Measurements from ENCODE around the gene LONRF3. TPM values are rescaled to one million over a fixed set of nuclear protein-coding genes. Genes with fewer than 3 reads are reported as not detected.

LONRF3 gene
- total RNA-seq: 10 to 100 TPM in 1 of 2 donors, 1 to 10 TPM in 1; 8.5 to 24.6 TPM

DNA sequence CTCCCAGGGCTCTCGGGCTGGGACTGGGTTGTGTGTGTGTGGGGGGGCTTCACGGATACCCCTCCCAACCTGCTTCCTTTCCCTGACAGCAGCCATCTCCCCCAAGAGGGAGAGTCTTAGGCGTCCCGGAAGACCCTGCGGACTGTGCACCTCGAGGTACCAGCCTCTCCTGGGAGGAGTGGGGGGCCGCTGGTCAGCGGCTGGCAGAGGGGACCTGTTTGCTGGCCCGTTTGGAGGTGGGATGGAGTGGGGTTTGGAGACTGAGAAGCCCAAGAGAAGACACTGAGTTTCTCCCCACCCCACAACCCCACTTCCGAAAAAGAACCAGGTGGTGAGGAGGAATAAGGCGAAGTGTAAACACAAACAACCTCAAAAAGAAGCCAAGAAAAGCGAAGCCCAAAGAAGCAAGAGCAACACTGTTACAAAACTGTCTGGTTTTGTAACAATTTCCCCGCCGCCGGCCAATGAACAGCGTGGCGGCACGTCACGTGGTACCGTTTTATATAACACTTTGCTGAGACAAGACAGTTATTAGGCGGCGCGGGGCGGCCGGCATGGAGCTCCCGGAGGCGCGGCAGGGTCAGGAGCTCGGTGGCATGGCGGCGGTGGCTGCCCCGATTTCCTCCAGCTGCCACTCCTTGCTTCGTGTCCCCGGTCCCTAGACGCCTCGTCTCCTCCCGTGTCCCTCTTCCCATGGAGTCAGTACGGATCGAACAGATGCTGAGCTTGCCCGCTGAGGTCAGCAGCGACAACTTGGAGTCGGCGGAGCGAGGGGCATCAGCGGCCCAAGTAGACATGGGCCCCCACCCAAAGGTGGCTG is at the start of gene LONRF3:
TSS of gene LONRF3 (plus strand) at position 531 of the 820 bp plus-strand sequence. CDS start at position 694, 163 bp downstream.
- TF ChIP-seq, protein P1, sequence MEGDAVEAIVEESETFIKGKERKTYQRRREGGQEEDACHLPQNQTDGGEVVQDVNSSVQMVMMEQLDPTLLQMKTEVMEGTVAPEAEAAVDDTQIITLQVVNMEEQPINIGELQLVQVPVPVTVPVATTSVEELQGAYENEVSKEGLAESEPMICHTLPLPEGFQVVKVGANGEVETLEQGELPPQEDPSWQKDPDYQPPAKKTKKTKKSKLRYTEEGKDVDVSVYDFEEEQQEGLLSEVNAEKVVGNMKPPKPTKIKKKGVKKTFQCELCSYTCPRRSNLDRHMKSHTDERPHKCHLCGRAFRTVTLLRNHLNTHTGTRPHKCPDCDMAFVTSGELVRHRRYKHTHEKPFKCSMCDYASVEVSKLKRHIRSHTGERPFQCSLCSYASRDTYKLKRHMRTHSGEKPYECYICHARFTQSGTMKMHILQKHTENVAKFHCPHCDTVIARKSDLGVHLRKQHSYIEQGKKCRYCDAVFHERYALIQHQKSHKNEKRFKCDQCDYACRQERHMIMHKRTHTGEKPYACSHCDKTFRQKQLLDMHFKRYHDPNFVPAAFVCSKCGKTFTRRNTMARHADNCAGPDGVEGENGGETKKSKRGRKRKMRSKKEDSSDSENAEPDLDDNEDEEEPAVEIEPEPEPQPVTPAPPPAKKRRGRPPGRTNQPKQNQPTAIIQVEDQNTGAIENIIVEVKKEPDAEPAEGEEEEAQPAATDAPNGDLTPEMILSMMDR (IDR thresholded peaks at IDR 0.05): no peak

DNA sequence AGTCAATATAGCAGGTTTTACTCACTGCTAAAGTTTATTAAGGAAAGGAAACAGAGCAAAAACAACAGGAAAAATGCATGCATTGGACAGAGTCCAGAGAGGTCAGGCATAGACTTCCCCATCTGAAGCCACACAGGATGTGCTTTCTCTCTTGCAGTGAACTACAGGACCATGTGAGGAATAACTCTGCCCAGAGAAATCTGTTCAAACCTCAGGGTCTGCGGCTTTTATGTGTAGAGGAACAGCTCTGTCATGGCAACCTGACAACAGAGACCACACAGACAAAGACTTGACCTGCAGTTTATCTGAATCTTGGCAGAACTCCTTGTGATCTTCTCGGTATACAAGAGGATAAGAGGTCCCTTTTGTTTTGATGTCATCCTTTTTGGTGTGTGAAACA is 46.3 kb upstream of the LONRF3 start:
- H3K27me3 ChIP-seq (replicated peaks; ENCODE audit: insufficient read depth): no peaks in the 10 kb centered on the region
- no peak overlapping the region for H3K4me3 ChIP-seq
- DNase-seq (ENCODE audit: low spot score): no peak
- ATAC-seq (ENCODE audit: insufficient number of reproducible peaks, low FRiP score, low read depth): no peak
- TF ChIP-seq, protein P1 (IDR thresholded peaks at IDR 0.05): no peak
- no peaks in the 10 kb centered on the region for H3K4me1 ChIP-seq (ENCODE audit: control insufficient read depth in 1 of 2, low read depth in 2 of 2)
- no peak overlapping the region for H3K27ac ChIP-seq
- H3K36me3 ChIP-seq: no peaks in the 10 kb centered on the region
- no peaks in the 10 kb centered on the region for H3K9me3 ChIP-seq

More for the DNA sequence above, at the start of gene LONRF3:
- peak within 1 kb of the TSS; percentile 84 for H3K4me3 ChIP-seq
- ATAC-seq (ENCODE audit: insufficient number of reproducible peaks, low FRiP score, low read depth) (peak; percentile 42), DNase-seq (ENCODE audit: low spot score) (peak; percentile 33)
- H3K36me3 ChIP-seq: no peaks in the 10 kb centered on the region
- H3K27me3 ChIP-seq (replicated peaks; ENCODE audit: insufficient read depth): no peaks in the 10 kb centered on the region
- no peaks in the 10 kb centered on the region for H3K9me3 ChIP-seq
- peak within 1 kb of the TSS; percentile 68 to 78 for H3K27ac ChIP-seq
- H3K4me1 ChIP-seq (ENCODE audit: control insufficient read depth in 1 of 2, low read depth in 2 of 2): peaks cover 0 to 4% of the 10 kb centered on the region in 2 donors

DNA sequence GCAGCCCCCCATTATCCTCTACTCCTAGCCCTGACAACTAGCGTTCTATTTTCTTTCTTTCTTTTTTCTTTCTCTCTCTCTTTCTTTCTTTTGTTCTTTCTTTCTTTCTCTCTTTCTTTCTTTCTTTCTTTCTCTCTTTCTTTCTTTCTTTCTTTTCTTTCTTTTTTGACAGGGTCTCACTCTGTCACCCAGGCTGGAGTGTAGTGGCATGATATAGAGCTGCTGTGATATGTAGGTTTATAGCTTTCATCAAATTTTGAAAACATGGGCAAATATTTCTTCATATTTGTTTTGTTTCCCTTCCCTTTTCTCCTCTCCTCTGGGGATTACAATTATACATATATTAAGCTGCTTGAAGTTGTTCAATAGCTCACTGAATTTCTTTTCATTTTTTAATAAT is 39.1 kb upstream of the LONRF3 start:
- Histone ChIP-seq H3K36me3 (no peaks in the 10 kb centered on the region), H3K4me3 (no peak overlapping the region), H3K27ac (no peak overlapping the region), H3K27me3 (replicated peaks; ENCODE audit: insufficient read depth) (no peaks in the 10 kb centered on the region), H3K4me1 (ENCODE audit: control insufficient read depth in 1 of 2, low read depth in 2 of 2) (no peaks in the 10 kb centered on the region), H3K9me3 (no peaks in the 10 kb centered on the region)
- DNase-seq (ENCODE audit: low spot score): no peak
- TF ChIP-seq, protein P1 (IDR thresholded peaks at IDR 0.05): no peak
- no peak for ATAC-seq (ENCODE audit: insufficient number of reproducible peaks, low FRiP score, low read depth)

DNA sequence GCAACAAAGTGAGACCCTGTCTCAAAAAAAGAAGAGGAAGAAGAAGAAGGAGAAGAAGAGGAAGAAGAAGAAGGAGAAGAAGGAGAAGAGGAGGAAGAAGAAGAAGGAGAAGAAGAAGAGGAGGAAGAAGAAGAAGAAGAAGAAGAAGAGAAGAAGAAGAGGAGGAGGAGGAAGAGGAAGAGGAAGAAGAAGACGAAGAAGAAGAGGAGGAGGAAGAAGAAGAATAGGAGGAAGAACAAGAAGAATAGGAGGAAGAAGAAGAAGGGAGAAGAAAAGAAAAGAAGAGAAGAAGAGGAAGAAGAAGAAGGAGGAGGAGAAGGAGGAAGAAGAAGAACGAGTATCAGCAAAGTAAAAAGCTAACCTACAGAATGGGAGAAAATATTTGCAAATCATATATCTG is 33.3 kb upstream of the LONRF3 start:
- Histone ChIP-seq H3K4me3 (no peak overlapping the region), H3K9me3 (no peaks in the 10 kb centered on the region), H3K4me1 (ENCODE audit: control insufficient read depth in 1 of 2, low read depth in 2 of 2) (no peaks in the 10 kb centered on the region), H3K36me3 (no peaks in the 10 kb centered on the region), H3K27ac (no peak overlapping the region), H3K27me3 (replicated peaks; ENCODE audit: insufficient read depth) (no peaks in the 10 kb centered on the region)
- DNase-seq (ENCODE audit: low spot score) (no peak), ATAC-seq (ENCODE audit: insufficient number of reproducible peaks, low FRiP score, low read depth) (no peak)
- TF ChIP-seq, protein P1 (IDR thresholded peaks at IDR 0.05): no peak

DNA sequence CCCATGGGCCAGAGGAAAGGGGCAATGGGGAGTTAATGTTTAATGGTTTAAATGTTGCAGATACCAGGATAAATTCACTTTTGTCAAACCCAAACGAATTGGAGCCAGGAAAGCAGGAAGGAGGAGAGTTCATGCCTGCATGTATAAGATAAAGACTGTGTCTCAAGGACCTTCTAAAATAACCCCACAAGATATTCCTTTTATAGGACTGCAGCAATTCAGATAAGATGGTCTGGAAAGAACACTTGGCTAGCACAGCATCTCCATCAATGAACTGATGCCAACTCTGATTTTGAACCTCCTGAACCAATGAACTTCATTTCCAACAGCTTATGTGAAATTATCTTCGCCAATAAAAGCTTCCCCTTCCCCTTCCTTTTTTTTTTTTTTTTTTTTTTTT is 31.3 kb upstream of the LONRF3 start:
- ATAC-seq (ENCODE audit: insufficient number of reproducible peaks, low FRiP score, low read depth) (no peak), DNase-seq (ENCODE audit: low spot score) (no peak)
- TF ChIP-seq, protein P1 (IDR thresholded peaks at IDR 0.05): no peak
- H3K36me3 ChIP-seq: no peaks in the 10 kb centered on the region
- H3K9me3 ChIP-seq: no peaks in the 10 kb centered on the region
- no peak overlapping the region for H3K27ac ChIP-seq
- no peak overlapping the region for H3K4me3 ChIP-seq
- H3K27me3 ChIP-seq (replicated peaks; ENCODE audit: insufficient read depth): no peaks in the 10 kb centered on the region
- no peaks in the 10 kb centered on the region for H3K4me1 ChIP-seq (ENCODE audit: control insufficient read depth in 1 of 2, low read depth in 2 of 2)
